Measurements from ENCODE around the gene ZNF692. TPM values are rescaled to one million over a fixed set of nuclear protein-coding genes. Genes with fewer than 3 reads are reported as not detected.
A peak's percentile ranks its signal among the peaks of the same experiment; 100 is the strongest.

ZNF692 gene
- total RNA-seq, 6 donors from 2014 or later: 25.7 to 248 (median 34.1) TPM

DNA sequence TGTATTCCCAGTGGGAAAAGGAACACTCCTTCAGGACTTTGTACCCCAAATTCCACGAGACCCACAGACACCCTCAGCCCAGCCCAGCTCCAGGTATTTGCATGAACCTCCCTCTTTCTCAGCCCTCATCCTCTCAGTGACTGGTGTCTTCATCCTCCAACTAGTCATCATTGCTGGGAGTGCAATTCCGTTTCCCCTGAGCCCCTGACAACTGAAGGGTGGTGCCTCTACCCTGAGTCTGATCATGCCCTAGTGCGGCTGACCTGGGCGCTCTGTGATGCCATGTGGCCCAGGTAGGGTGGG lies 3.8 kb upstream of the ZNF692 start:
- peaks cover 22 to 29% (median 26%) of the 10 kb centered on the region in 4 donors for H3K4me1 ChIP-seq
- TF ChIP-seq POLR2A (IDR thresholded peaks at IDR 0.05) (no peak), POLR2AphosphoS5 (IDR thresholded peaks at IDR 0.05) (no peak), EP300 (IDR thresholded peaks at IDR 0.05) (no peak)
- TF ChIP-seq, protein P1, sequence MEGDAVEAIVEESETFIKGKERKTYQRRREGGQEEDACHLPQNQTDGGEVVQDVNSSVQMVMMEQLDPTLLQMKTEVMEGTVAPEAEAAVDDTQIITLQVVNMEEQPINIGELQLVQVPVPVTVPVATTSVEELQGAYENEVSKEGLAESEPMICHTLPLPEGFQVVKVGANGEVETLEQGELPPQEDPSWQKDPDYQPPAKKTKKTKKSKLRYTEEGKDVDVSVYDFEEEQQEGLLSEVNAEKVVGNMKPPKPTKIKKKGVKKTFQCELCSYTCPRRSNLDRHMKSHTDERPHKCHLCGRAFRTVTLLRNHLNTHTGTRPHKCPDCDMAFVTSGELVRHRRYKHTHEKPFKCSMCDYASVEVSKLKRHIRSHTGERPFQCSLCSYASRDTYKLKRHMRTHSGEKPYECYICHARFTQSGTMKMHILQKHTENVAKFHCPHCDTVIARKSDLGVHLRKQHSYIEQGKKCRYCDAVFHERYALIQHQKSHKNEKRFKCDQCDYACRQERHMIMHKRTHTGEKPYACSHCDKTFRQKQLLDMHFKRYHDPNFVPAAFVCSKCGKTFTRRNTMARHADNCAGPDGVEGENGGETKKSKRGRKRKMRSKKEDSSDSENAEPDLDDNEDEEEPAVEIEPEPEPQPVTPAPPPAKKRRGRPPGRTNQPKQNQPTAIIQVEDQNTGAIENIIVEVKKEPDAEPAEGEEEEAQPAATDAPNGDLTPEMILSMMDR (IDR thresholded peaks at IDR 0.05): no peak
- no peaks in the 10 kb centered on the region for H3K27me3 ChIP-seq
- no peak for DNase-seq
- no peaks in the 10 kb centered on the region for H3K9me3 ChIP-seq
- peak overlapping the region; percentile 21 to 79 (median 54) for H3K27ac ChIP-seq
- H3K4me3 ChIP-seq: peak overlapping the region; percentile 23 to 64 (median 59)
- no peaks in the 10 kb centered on the region for H3K36me3 ChIP-seq
- WGBS, 2 donors: 21 to 44% methylated on average over 4 of the region's 4 CpGs
- ATAC-seq (ENCODE audit: low FRiP score in 2 of 2): no peak

DNA sequence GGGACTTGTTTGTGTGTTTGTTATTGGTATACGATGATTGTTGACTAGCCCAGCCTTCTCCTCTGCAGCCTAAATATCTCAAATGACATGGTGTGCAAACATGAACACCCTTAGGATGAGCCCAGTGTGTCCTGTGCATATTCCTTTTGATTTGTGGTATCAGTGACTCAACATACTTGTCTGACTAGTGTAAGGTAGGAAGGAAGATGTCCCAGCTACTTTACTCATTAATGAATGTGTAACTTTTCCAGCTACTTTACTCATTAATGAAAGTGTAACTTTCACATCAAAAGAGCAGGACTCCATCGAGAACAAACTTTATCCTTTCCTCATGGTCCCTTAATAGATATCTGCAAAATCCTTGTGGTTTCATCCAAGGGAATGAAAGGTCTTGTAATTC lies 2.7 kb upstream of the ZNF692 start:
- no peak overlapping the region for H3K27ac ChIP-seq
- no peak overlapping the region for H3K4me3 ChIP-seq
- 86 to 93% methylated on average over 2 of the region's 2 CpGs for WGBS, 2 donors
- H3K4me1 ChIP-seq: peaks cover 27 to 36% (median 32%) of the 10 kb centered on the region in 4 donors
- no peaks in the 10 kb centered on the region for H3K36me3 ChIP-seq
- H3K27me3 ChIP-seq: no peaks in the 10 kb centered on the region
- H3K9me3 ChIP-seq: no peaks in the 10 kb centered on the region
- ATAC-seq (ENCODE audit: low FRiP score in 2 of 2): no peak
- TF ChIP-seq EP300 (IDR thresholded peaks at IDR 0.05) (no peak), POLR2AphosphoS5 (IDR thresholded peaks at IDR 0.05) (no peak), POLR2A (IDR thresholded peaks at IDR 0.05) (no peak)
- TF ChIP-seq, protein P1 (IDR thresholded peaks at IDR 0.05): no peak
- no peak for DNase-seq

DNA sequence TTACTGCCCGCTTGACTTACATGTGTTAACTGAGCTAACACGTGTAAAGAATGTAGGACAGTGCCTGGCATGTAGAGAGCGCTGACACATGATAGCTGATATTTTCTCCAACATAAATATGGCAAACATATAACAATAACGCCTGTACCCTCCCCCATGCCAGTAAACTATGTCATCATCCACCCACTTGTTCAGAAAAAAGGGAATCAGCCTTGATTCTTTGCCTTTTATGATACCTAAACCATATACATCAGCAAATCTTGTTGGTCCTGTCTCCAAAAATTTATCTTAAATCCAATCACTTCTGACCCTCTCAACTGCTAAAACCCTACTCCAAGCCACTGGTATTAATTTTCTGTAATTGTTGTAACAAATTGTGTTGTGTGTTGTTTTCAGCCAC lies 1.1 kb upstream of the ZNF692 start:
- TF ChIP-seq POLR2A (IDR thresholded peaks at IDR 0.05) (no peak), EP300 (IDR thresholded peaks at IDR 0.05) (no peak), POLR2AphosphoS5 (IDR thresholded peaks at IDR 0.05) (no peak)
- TF ChIP-seq, protein P1 (IDR thresholded peaks at IDR 0.05): no peak

DNA sequence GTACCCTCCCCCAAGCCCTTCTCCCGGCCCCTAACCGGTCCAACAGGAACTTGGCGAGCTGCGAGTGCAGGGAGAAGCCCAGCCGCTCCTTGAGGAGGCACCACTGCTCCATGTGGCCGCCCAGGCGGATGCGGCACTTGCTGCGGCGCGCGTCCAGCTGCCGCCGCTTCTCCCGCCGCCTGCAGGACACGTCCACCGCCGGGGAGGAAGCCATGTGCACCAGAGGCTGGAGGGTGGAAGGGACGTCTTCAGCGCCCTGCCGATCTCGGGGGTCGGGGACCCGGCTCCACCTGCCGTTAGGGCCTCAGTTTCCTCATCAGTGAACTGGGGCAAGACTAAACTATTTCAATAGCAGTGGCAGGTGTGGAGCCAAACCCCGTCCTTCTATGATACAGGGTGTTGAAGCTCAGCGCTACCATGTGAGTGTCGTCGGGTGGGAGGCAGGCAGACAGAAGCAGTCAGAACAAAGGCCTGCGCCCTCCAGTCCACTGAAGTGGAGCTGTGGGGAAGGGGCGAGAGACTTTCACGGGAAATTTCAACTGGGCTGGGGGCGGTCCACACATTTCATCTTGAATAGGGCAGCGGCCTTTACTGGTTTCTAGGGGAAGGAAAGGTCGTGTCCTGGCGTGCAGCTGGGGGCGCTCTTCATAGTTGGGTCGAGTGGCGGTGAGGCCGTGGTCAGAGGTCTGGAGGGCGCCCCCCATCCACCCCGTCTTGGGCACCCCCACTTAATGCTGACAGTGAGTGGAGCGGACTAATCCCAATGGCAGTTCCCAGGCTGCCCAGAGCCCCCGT lies 592 bp downstream of the ZNF692 start:
- H3K27me3 ChIP-seq: no peaks in the 10 kb centered on the region
- TF ChIP-seq, protein P1 (IDR thresholded peaks at IDR 0.05): peak; percentile 28 to 62 (median 38)
- no peak for TF ChIP-seq EP300 (IDR thresholded peaks at IDR 0.05)
- TF ChIP-seq POLR2AphosphoS5 (IDR thresholded peaks at IDR 0.05): peak; percentile 37 to 44
- TF ChIP-seq POLR2A (IDR thresholded peaks at IDR 0.05): peak in 1 of 4 donors; percentile 54
- ATAC-seq (ENCODE audit: low FRiP score in 2 of 2): peak; percentile 80 to 83
- DNase-seq: peak; percentile 84 to 92
- H3K4me1 ChIP-seq: peaks cover 21 to 30% (median 27%) of the 10 kb centered on the region in 4 donors
- peak overlapping the region; percentile 84 to 96 (median 93) for H3K27ac ChIP-seq
- peak overlapping the region; percentile 45 to 76 (median 52) for H3K4me3 ChIP-seq
- WGBS, 2 donors: 0 to 1% methylated on average over 4 to 39 of the region's 45 CpGs
- H3K36me3 ChIP-seq: peaks cover 0 to 20% (median 5%) of the 10 kb centered on the region in 4 donors
- no peaks in the 10 kb centered on the region for H3K9me3 ChIP-seq

More for the DNA sequence above, 1.1 kb upstream of the ZNF692 start:
- 92 to 95% methylated on average over 4 of the region's 4 CpGs for WGBS, 2 donors
- ATAC-seq (ENCODE audit: low FRiP score in 2 of 2) (no peak), DNase-seq (no peak)
- peaks cover 0 to 7% (median 2%) of the 10 kb centered on the region in 4 donors for H3K36me3 ChIP-seq
- H3K27ac ChIP-seq: peak overlapping the region in 1 of 4 donors; percentile 96
- peaks cover 27 to 36% (median 32%) of the 10 kb centered on the region in 4 donors for H3K4me1 ChIP-seq
- H3K27me3 ChIP-seq: no peaks in the 10 kb centered on the region
- H3K9me3 ChIP-seq: no peaks in the 10 kb centered on the region
- H3K4me3 ChIP-seq: no peak overlapping the region

Measured in upper lobe of left lung (tissue), 6 donors.